MCF 10A (cell line): ENCODE measurements around the gene ASB15. TPM values are rescaled to one million over a fixed set of nuclear protein-coding genes. Genes with fewer than 3 reads are reported as not detected.

ENCODE experiments used
- BruUV-seq: library from RNA; stranded (reverse); fragments of 400-500 nt; replicated peaks from 2 replicates; lab custom pipeline; 2021; lab: Mats Ljungman, UMichigan
- CTCF ChIA-PET: fragments of 300-600 bp; sonication (Branson Sonifier 250); formaldehyde crosslinking; extraction: SDS; loops from one replicate; lab custom pipeline; 2021; ENCODE audit warnings: antibody characterized with exemption, inconsistent platforms; lab: Yijun Ruan, JAX
- POLR2A ChIA-PET: fragments of 300-600, 350-650 bp; sonication (Branson Sonifier 250); formaldehyde crosslinking; extraction: SDS; loops from one replicate; lab custom pipeline; 2020; ENCODE audit warnings: antibody characterized with exemption, inconsistent platforms; lab: Yijun Ruan, JAX
- DNase-seq: peaks from one replicate; pipeline ENCODE4 v3.0.0-alpha.2; 2018; ENCODE audit not compliant: unreplicated experiment
- H3K27ac Mint-ChIP-seq: one replicate; pipeline ENCODE4 v1.8.0; 2022; ENCODE audit warnings: mild to moderate bottlenecking, low read depth, mixed read lengths; ENCODE audit not compliant: unreplicated experiment
- H3K27me3 Mint-ChIP-seq: one replicate; pipeline ENCODE4 v1.8.0; 2022; ENCODE audit warnings: mixed read lengths; ENCODE audit not compliant: insufficient read depth, unreplicated experiment
- H3K36me3 Mint-ChIP-seq: one replicate; pipeline ENCODE4 v1.8.0; 2022; ENCODE audit warnings: mild to moderate bottlenecking, moderate library complexity, mixed read lengths; ENCODE audit not compliant: insufficient read depth, unreplicated experiment
- H3K4me1 Mint-ChIP-seq: one replicate; pipeline ENCODE4 v1.8.0; 2022; ENCODE audit warnings: mixed read lengths; ENCODE audit not compliant: insufficient read depth, unreplicated experiment
- H3K4me3 Mint-ChIP-seq: one replicate; pipeline ENCODE4 v1.8.0; 2022; ENCODE audit warnings: mild to moderate bottlenecking, moderate library complexity, mixed read lengths; ENCODE audit not compliant: unreplicated experiment
- H3K9me3 Mint-ChIP-seq: one replicate; pipeline ENCODE4 v1.8.0; 2022; ENCODE audit warnings: mixed read lengths; ENCODE audit not compliant: unreplicated experiment
- CTCF ChIP-seq: fragments of 200-600 bp; IDR thresholded peaks from one replicate; pipeline ENCODE4 v1.8.0; 2022; ENCODE audit warnings: antibody characterized with exemption, mild to moderate bottlenecking; ENCODE audit not compliant: unreplicated experiment
- intact Hi-C: fragments of 100-400 bp; cut with micrococcal nuclease; formaldehyde crosslinking; loops from 2 replicates; pipeline ENCODE4 v1.14.1; 2022
- total RNA-seq: library from RNA; stranded (reverse); gene quantifications from 2 replicates; pipeline ENCODE4 v1.2.3, GENCODE V29; 2022

The ASB15 gene
- total RNA-seq, 1 experiment from 2014 or later = not detected

GRCh38 chr7:123643495-123644441 lies 42.1 kb downstream of the ASB15 start:
- Mint-ChIP-seq H3K9me3 (no peaks in the 10 kb centered on the region), H3K27me3 (no peaks in the 10 kb centered on the region), H3K36me3 (no peaks in the 10 kb centered on the region), H3K27ac (peak overlapping the region; percentile 89), H3K4me1 (peaks cover 17% of the 10 kb centered on the region), H3K4me3 (peak overlapping the region; percentile 60)
- no peak for TF ChIP-seq CTCF
- ChIA-PET CTCF (interaction anchor here (0.5 to 2.2 kb wide), 12 partner anchors 7 to 228 kb away, joined by 3 to 7 read pairs (median 4); partner anchors contain the start of gene LMOD2), POLR2A (interaction anchor here (0.6 to 2.0 kb wide), 14 partner anchors 9 to 346 kb away, joined by 3 to 11 read pairs (median 3); partner anchors contain the start of gene WASL)
- no TSS peak for BruUV-seq
- peak; percentile 74 for DNase-seq
- intact Hi-C loops = no loop called here

GRCh38 chr7:123645516-123645915 lies 43.9 kb downstream of the ASB15 start:
- BruUV-seq = no TSS peak
- Mint-ChIP-seq H3K9me3 (no peaks in the 10 kb centered on the region), H3K27ac (no peak overlapping the region), H3K4me1 (peaks cover 17% of the 10 kb centered on the region), H3K27me3 (no peaks in the 10 kb centered on the region), H3K36me3 (no peaks in the 10 kb centered on the region), H3K4me3 (no peak overlapping the region)
- no peak for DNase-seq
- TF ChIP-seq CTCF = no peak
- intact Hi-C loops = no loop called here
- ChIA-PET CTCF (interaction anchor here (0.9 to 2.2 kb wide), 4 partner anchors 9 to 54 kb away, joined by 3 to 7 read pairs (median 4); partner anchors contain the start of gene LMOD2), POLR2A (interaction anchor here (1.0 to 2.0 kb wide), 6 partner anchors 21 to 152 kb away, joined by 3 to 11 read pairs (median 4); no protein-coding TSS in a partner anchor)

- intact Hi-C loops = no loop called here
- Mint-ChIP-seq H3K4me1 (peaks cover 17% of the 10 kb centered on the region), H3K27me3 (no peaks in the 10 kb centered on the region), H3K36me3 (no peaks in the 10 kb centered on the region), H3K9me3 (no peaks in the 10 kb centered on the region), H3K4me3 (no peak overlapping the region), H3K27ac (no peak overlapping the region)
- ChIA-PET CTCF (interaction anchor here (0.6 to 1.2 kb wide), 3 partner anchors 11 to 153 kb away, joined by 3 read pairs; no protein-coding TSS in a partner anchor), POLR2A (interaction anchor here (1.0 to 1.5 kb wide), 3 partner anchors 25 to 102 kb away, joined by 3 to 4 read pairs (median 4); partner anchors contain the start of gene WASL)
- BruUV-seq = no TSS peak
- no peak for DNase-seq
- TF ChIP-seq CTCF = no peak
Observed at GRCh38 chr7:123647106-123647730, 45.6 kb downstream of the ASB15 start.
